NAMALWA (cell line): ENCODE measurements around the gene CGB3.

ENCODE experiments used
- DNase-seq: peaks from one replicate; pipeline ENCODE4 v3.0.0-alpha.2; 2015; ENCODE audit warnings: low spot score

Gene CGB3

GRCh38 chr19:48988286-48988685 lies 35.8 kb downstream of the CGB3 start:
- no peak for DNase-seq

GRCh38 chr19:48987323-48987722 lies 36.8 kb downstream of the CGB3 start:
- peak; percentile 44 for DNase-seq

- no peak for DNase-seq
Observed at GRCh38 chr19:48986211-48986610, 37.9 kb downstream of the CGB3 start.

- DNase-seq: no peak
Observed at GRCh38 chr19:48985711-48986110, 38.4 kb downstream of the CGB3 start.

GRCh38 chr19:48982280-48982679 lies 41.9 kb downstream of the CGB3 start:
- no peak for DNase-seq

- no peak for DNase-seq
Observed at GRCh38 chr19:48977061-48977460, 47.1 kb downstream of the CGB3 start.

- DNase-seq: peak; percentile 90
Observed at GRCh38 chr19:48975947-48976847, 47.9 kb downstream of the CGB3 start.
